SU-DHL-6 (cell line): ENCODE results near the gene PRR14L.

Experiments used
- H2AFZ ChIP-seq: fragments of 200-600 bp; sonication (generic); 2 replicates; pipeline ENCODE4 v1.6.1; 2014; ENCODE audit warnings: low read depth, mild to moderate bottlenecking, moderate library complexity, mixed read lengths, antibody characterized with exemption, low read length; ENCODE audit not compliant: severe bottlenecking
- H3F3A ChIP-seq: fragments of 200-600 bp; shearing (Covaris generic); 2 replicates; pipeline ENCODE4 v1.6.0; 2016; ENCODE audit warnings: antibody characterized with exemption, mild to moderate bottlenecking; ENCODE audit not compliant: insufficient read depth
- H3K27ac ChIP-seq: fragments of 200-600 bp; sonication (generic); 2 replicates; pipeline ENCODE4 v1.5.1; 2016; ENCODE audit warnings: low read depth, mild to moderate bottlenecking, low read length, moderate library complexity, mixed read lengths
- H3K27me3 ChIP-seq: fragments of 200-600 bp; sonication (generic), shearing (Covaris generic); 2 replicates; pipeline ENCODE4 v1.6.0; 2014; ENCODE audit warnings: mild to moderate bottlenecking, low read length
- H3K36me3 ChIP-seq: fragments of 200-600 bp; sonication (generic); 2 replicates; pipeline ENCODE4 v1.6.1; 2014; ENCODE audit warnings: mild to moderate bottlenecking, low read length, mixed read lengths
- H3K4me2 ChIP-seq: fragments of 300-600, 200-600 bp; shearing (Covaris generic), sonication (generic); 2 replicates; pipeline ENCODE4 v1.6.0; 2014; ENCODE audit warnings: low read length, low read depth, mild to moderate bottlenecking; ENCODE audit not compliant: poor library complexity, severe bottlenecking
- H3K4me3 ChIP-seq: fragments of 200-600 bp; sonication (generic); 2 replicates; pipeline ENCODE4 v1.5.1; 2014; ENCODE audit warnings: antibody characterized with exemption, low read length, mild to moderate bottlenecking, mixed read lengths; ENCODE audit not compliant: insufficient read depth, poor library complexity, severe bottlenecking
- H3K79me2 ChIP-seq: fragments of 200-600 bp; sonication (generic); 2 replicates; pipeline ENCODE4 v1.6.1; 2014; ENCODE audit warnings: mild to moderate bottlenecking, low read length, moderate library complexity; ENCODE audit not compliant: insufficient read depth
- H3K9ac ChIP-seq: fragments of 200-600 bp; sonication (generic); 2 replicates; pipeline ENCODE4 v1.7.0; 2014; ENCODE audit warnings: mild to moderate bottlenecking, low read length
- H3K9me2 ChIP-seq: fragments of 200-600 bp; sonication (generic); replicated peaks from 2 replicates; pipeline ENCODE4 v1.6.1; 2014; ENCODE audit warnings: low read length; ENCODE audit not compliant: insufficient read depth
- H3K9me3 ChIP-seq: fragments of 200-600 bp; sonication (generic); 2 replicates; pipeline ENCODE4 v1.6.1; 2014; ENCODE audit warnings: low read length, mixed read lengths; ENCODE audit not compliant: insufficient read depth
- H4K20me1 ChIP-seq: fragments of 200-600 bp; sonication (generic); 2 replicates; pipeline ENCODE4 v1.6.1; 2014; ENCODE audit warnings: low read depth, mild to moderate bottlenecking, antibody characterized with exemption, low read length, moderate library complexity, mixed read lengths
- CTCF ChIP-seq: fragments of 200-600 bp; sonication (generic); IDR thresholded peaks from one replicate; pipeline ENCODE4 v1.5.1; 2017; ENCODE audit warnings: antibody characterized with exemption, mild to moderate bottlenecking, low read length, moderate library complexity; ENCODE audit not compliant: insufficient read depth, poor library complexity, severe bottlenecking
- EZH2phosphoT487 ChIP-seq: fragments of 200-600 bp; sonication (generic), shearing (Covaris generic); conservative IDR thresholded peaks from 2 replicates; pipeline ENCODE4 v1.6.1; 2018; ENCODE audit warnings: mild to moderate bottlenecking, antibody characterized with exemption, low read length, moderate library complexity, mixed read lengths

Gene PRR14L

DNA sequence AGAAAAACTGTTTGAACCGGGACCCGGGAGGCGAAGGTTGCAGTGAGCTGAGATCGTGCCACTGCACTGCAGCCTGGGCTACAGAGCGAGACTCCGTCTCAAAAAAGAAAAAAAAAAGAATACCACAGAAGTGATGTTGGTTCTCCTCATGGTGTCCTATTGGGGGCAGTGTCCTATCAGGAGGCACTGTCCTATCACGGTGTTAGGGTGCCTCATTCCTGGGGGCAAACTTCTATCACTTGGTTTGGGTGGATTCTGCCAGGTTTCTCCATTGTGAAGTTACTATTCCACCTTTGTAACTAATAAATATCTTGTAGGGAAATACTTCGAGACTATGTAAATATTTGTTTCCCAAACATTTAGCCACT, 19.6 kb downstream of the PRR14L start:
- Histone ChIP-seq H3K27me3 (no peaks in the 10 kb centered on the region), H2AFZ (no peak overlapping the region), H3K27ac (no peak overlapping the region), H4K20me1 (peaks cover 3% of the 10 kb centered on the region; the same call in 1 of the 2 replicates), H3K9me3 (no peaks in the 10 kb centered on the region), H3K36me3 (0 out of 2 replicates have a peak, but pooled peaks cover 5% of the 10 kb centered on the region), H3F3A (peaks cover 5% of the 10 kb centered on the region; the same call in 1 of the 2 replicates), H3K79me2 (peaks cover 67% of the 10 kb centered on the region), H3K4me3 (no peak overlapping the region), H3K4me2 (no peak overlapping the region), H3K9me2 (no peaks in the 10 kb centered on the region), H3K9ac (no peak overlapping the region)
- no peak for TF ChIP-seq EZH2phosphoT487
- no peak for TF ChIP-seq CTCF

GRCh38 chr22:31728857-31729256, 21.1 kb downstream of the PRR14L start:
- Histone ChIP-seq H3K79me2 (peaks cover 64% of the 10 kb centered on the region), H3K9me2 (no peaks in the 10 kb centered on the region), H3K27me3 (no peaks in the 10 kb centered on the region), H2AFZ (no peak overlapping the region), H3K9ac (no peak overlapping the region), H3K9me3 (no peaks in the 10 kb centered on the region), H3K4me2 (no peak overlapping the region), H3K36me3 (0 out of 2 replicates have a peak, but pooled peaks cover 9% of the 10 kb centered on the region), H3K4me3 (no peak overlapping the region), H3K27ac (no peak overlapping the region), H4K20me1 (peaks cover 3% of the 10 kb centered on the region; the same call in 1 of the 2 replicates), H3F3A (peaks cover 5% of the 10 kb centered on the region; the same call in 1 of the 2 replicates)
- TF ChIP-seq CTCF (no peak), EZH2phosphoT487 (no peak)

DNA sequence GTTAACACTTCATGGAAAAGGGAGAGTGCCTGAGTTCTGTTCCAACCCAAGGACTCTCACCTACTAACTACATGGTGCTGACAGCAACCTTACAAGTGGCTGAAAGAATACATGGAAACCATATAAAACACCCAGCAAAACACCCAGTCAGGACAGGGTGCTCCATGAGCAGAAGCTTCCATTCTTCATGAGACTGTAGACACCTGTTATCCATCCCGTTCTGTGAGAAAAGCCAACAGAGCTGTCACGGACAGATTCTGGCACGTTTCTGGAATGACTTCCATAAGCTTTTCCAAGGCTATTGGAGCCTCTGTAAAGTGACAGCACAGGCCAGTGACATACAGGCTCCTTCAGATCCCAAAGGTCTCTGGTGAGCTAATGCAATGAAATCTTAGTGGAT, 23.2 kb downstream of the PRR14L start:
- no peaks in the 10 kb centered on the region for H3K27me3 ChIP-seq
- no peaks in the 10 kb centered on the region for H3K9me3 ChIP-seq
- no peak overlapping the region for H3K4me3 ChIP-seq
- H4K20me1 ChIP-seq = no peaks in the 10 kb centered on the region; the same call in 1 of the 2 replicates
- no peak overlapping the region for H2AFZ ChIP-seq
- TF ChIP-seq EZH2phosphoT487 (no peak), CTCF (no peak)
- H3K9ac ChIP-seq = no peak overlapping the region
- no peaks in the 10 kb centered on the region for H3K9me2 ChIP-seq
- peaks cover 7% of the 10 kb centered on the region; the same call in 1 of the 2 replicates for H3K36me3 ChIP-seq
- peaks cover 45% of the 10 kb centered on the region for H3K79me2 ChIP-seq
- no peak overlapping the region for H3K27ac ChIP-seq
- H3F3A ChIP-seq = no peaks in the 10 kb centered on the region
- no peak overlapping the region for H3K4me2 ChIP-seq

GRCh38 chr22:31723723-31724122, 26.2 kb downstream of the PRR14L start:
- peaks cover 17% of the 10 kb centered on the region; the same call in 1 of the 2 replicates for H3K36me3 ChIP-seq
- H3K79me2 ChIP-seq = peaks cover 24% of the 10 kb centered on the region
- no peaks in the 10 kb centered on the region for H3F3A ChIP-seq
- H2AFZ ChIP-seq = no peak overlapping the region
- H3K27ac ChIP-seq = no peak overlapping the region
- H3K27me3 ChIP-seq = no peaks in the 10 kb centered on the region
- no peaks in the 10 kb centered on the region for H3K9me3 ChIP-seq
- no peak overlapping the region for H3K9ac ChIP-seq
- no peak overlapping the region for H3K4me3 ChIP-seq
- H3K9me2 ChIP-seq = no peaks in the 10 kb centered on the region
- H3K4me2 ChIP-seq = no peak overlapping the region
- H4K20me1 ChIP-seq = no peaks in the 10 kb centered on the region; the same call in 1 of the 2 replicates
- no peak for TF ChIP-seq CTCF
- TF ChIP-seq EZH2phosphoT487 = no peak
